HEK293 (cell line): ENCODE results near the gene FOXP3.

ENCODE experiments used
- ZNF24 ChIP-seq: fragments of 450-650 bp; formaldehyde crosslinking; IDR thresholded peaks from 2 replicates; pipeline ENCODE4 v1.5.1; 2016; ENCODE audit warnings: missing biosample characterization, missing genetic modification characterization
- ZNF580 ChIP-seq: fragments of 450-650 bp; formaldehyde crosslinking; IDR thresholded peaks from 2 replicates; pipeline ENCODE4 v1.5.1; 2016; ENCODE audit warnings: missing biosample characterization, missing genetic modification characterization
- TF ChIP-seq, protein P1 (sequence below): fragments of 450-650 bp; formaldehyde crosslinking; IDR thresholded peaks from 2 replicates; pipeline ENCODE4 v1.5.1; 2016; ENCODE audit warnings: missing biosample characterization, missing genetic modification characterization

GRCh38 chrX:49233176-49233575, 31.3 kb downstream of the FOXP3 start, which contains the start of gene CACNA1F:
- TF ChIP-seq ZNF580 = no peak
- no peak for TF ChIP-seq ZNF24 (tag by site-specific recombination)
- TF ChIP-seq, protein P1, sequence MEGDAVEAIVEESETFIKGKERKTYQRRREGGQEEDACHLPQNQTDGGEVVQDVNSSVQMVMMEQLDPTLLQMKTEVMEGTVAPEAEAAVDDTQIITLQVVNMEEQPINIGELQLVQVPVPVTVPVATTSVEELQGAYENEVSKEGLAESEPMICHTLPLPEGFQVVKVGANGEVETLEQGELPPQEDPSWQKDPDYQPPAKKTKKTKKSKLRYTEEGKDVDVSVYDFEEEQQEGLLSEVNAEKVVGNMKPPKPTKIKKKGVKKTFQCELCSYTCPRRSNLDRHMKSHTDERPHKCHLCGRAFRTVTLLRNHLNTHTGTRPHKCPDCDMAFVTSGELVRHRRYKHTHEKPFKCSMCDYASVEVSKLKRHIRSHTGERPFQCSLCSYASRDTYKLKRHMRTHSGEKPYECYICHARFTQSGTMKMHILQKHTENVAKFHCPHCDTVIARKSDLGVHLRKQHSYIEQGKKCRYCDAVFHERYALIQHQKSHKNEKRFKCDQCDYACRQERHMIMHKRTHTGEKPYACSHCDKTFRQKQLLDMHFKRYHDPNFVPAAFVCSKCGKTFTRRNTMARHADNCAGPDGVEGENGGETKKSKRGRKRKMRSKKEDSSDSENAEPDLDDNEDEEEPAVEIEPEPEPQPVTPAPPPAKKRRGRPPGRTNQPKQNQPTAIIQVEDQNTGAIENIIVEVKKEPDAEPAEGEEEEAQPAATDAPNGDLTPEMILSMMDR (tag by site-specific recombination) = no peak
